HG03025 (cell line): ENCODE results near the gene CTBP1.

ENCODE experiments used
- ATAC-seq: cut with Tn5 transposase; IDR thresholded peaks from one replicate; pipeline ENCODE4 v1.9.1; 2021; ENCODE audit warnings: mild to moderate bottlenecking, moderate library complexity; ENCODE audit not compliant: unreplicated experiment, low FRiP score

CTBP1 gene

GRCh38 chr4:1285151-1285789 is 36.3 kb upstream of the CTBP1 start:
- ATAC-seq = no peak

- no peak for ATAC-seq
Observed at GRCh38 chr4:1283711-1284110, 34.8 kb upstream of the CTBP1 start.

GRCh38 chr4:1279253-1279652 is 30.3 kb upstream of the CTBP1 start:
- no peak for ATAC-seq

- no peak for ATAC-seq
Observed at GRCh38 chr4:1277667-1278665, 29.0 kb upstream of the CTBP1 start.

- no peak for ATAC-seq
Observed at GRCh38 chr4:1276984-1277383, 28.1 kb upstream of the CTBP1 start.

GRCh38 chr4:1274871-1275270 is 25.9 kb upstream of the CTBP1 start:
- ATAC-seq = no peak

- no peak for ATAC-seq
Observed at GRCh38 chr4:1271686-1272085, 22.8 kb upstream of the CTBP1 start.

GRCh38 chr4:1269209-1269608 is 20.3 kb upstream of the CTBP1 start:
- no peak for ATAC-seq

GRCh38 chr4:1266881-1267763 is 18.2 kb upstream of the CTBP1 start:
- no peak for ATAC-seq

- no peak for ATAC-seq
Observed at GRCh38 chr4:1265351-1265750, 16.4 kb upstream of the CTBP1 start.

GRCh38 chr4:1264942-1265341 is 16.0 kb upstream of the CTBP1 start:
- no peak for ATAC-seq

GRCh38 chr4:1261107-1261928 is 12.4 kb upstream of the CTBP1 start:
- no peak for ATAC-seq

- no peak for ATAC-seq
Observed at GRCh38 chr4:1260418-1261106, 11.6 kb upstream of the CTBP1 start.

GRCh38 chr4:1259966-1260365 is 11.0 kb upstream of the CTBP1 start:
- no peak for ATAC-seq

GRCh38 chr4:1258457-1258856 is 9.5 kb upstream of the CTBP1 start:
- ATAC-seq = no peak

- ATAC-seq = no peak
Observed at GRCh38 chr4:1255699-1256098, 6.8 kb upstream of the CTBP1 start.

- no peak for ATAC-seq
Observed at GRCh38 chr4:1255151-1255550, 6.2 kb upstream of the CTBP1 start.

GRCh38 chr4:1253831-1254230 is 4.9 kb upstream of the CTBP1 start:
- no peak for ATAC-seq

- no peak for ATAC-seq
Observed at GRCh38 chr4:1252928-1253492, 4.1 kb upstream of the CTBP1 start.
